ENCODE results near the gene CCDC61. TPM values are rescaled to one million over a fixed set of nuclear protein-coding genes. Genes with fewer than 3 reads are reported as not detected.

Gene CCDC61
- total RNA-seq, 1 donor, result 3.6 TPM

DNA sequence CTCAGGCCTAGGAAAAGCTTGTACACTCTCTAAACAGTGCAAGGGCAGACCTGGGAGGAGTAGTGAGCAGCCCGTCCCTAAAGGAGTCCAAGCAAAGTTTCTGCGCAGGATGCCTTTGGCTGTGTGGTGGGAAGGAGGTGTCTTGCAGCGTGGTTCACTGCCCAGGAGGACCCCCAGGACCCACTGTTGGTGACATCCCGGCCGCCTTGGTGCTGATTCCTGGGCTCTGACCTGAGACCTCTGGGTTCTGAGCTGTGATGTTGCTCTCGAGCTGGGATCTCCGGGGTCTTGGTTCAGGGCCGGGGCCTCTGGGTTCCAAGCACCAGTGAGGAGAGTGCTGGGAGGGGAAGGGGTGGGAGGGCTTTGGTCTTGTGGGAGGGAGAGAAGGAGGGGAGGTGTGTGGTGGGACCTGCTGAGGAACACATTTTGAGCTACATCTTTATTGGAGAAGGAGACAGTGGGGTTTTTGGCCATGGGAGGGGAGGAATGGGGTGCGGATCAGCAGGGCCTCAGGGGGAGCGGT lies 23.5 kb downstream of the CCDC61 start:
- TF ChIP-seq CTCF (IDR thresholded peaks at IDR 0.05; ENCODE audit: extremely low read depth, low read depth, low read length), result no peak
- peaks cover 39% of the 10 kb centered on the region for H3K27me3 ChIP-seq (ENCODE audit: insufficient read depth, low read length)
- no peak overlapping the region for H2AFZ ChIP-seq (ENCODE audit: low read length)
- H3K4me2 ChIP-seq (ENCODE audit: insufficient read depth, low read length), result no peak overlapping the region
- DNase-seq (ENCODE audit: insufficient read length, low spot score, missing footprints), result no peak
- no peaks in the 10 kb centered on the region for H3K79me2 ChIP-seq (ENCODE audit: insufficient read depth, low read length)
- no peaks in the 10 kb centered on the region for H3K36me3 ChIP-seq (ENCODE audit: insufficient read depth, low read length)
- peaks cover 28% of the 10 kb centered on the region for H4K20me1 ChIP-seq (ENCODE audit: insufficient read depth, low read length)
- no peak overlapping the region for H3K4me3 ChIP-seq (ENCODE audit: insufficient read depth, low read length)
- H3K27ac ChIP-seq (ENCODE audit: low read depth, low read length), result no peak overlapping the region
- peaks cover 6% of the 10 kb centered on the region for H3K4me1 ChIP-seq (ENCODE audit: insufficient read depth, low read length)
- H3K9me3 ChIP-seq (ENCODE audit: low read depth, low read length), result no peaks in the 10 kb centered on the region

- peaks cover 28% of the 10 kb centered on the region for H4K20me1 ChIP-seq (ENCODE audit: insufficient read depth, low read length)
- H3K4me2 ChIP-seq (ENCODE audit: insufficient read depth, low read length), result no peak overlapping the region
- H3K79me2 ChIP-seq (ENCODE audit: insufficient read depth, low read length), result no peaks in the 10 kb centered on the region
- no peak for TF ChIP-seq CTCF (IDR thresholded peaks at IDR 0.05; ENCODE audit: extremely low read depth, low read depth, low read length)
- H3K9me3 ChIP-seq (ENCODE audit: low read depth, low read length), result no peaks in the 10 kb centered on the region
- DNase-seq (ENCODE audit: insufficient read length, low spot score, missing footprints), result no peak
- H3K27ac ChIP-seq (ENCODE audit: low read depth, low read length), result no peak overlapping the region
- H3K4me3 ChIP-seq (ENCODE audit: insufficient read depth, low read length), result no peak overlapping the region
- peaks cover 6% of the 10 kb centered on the region for H3K4me1 ChIP-seq (ENCODE audit: insufficient read depth, low read length)
- H3K27me3 ChIP-seq (ENCODE audit: insufficient read depth, low read length), result peaks cover 43% of the 10 kb centered on the region
- H3K36me3 ChIP-seq (ENCODE audit: insufficient read depth, low read length), result no peaks in the 10 kb centered on the region
- H2AFZ ChIP-seq (ENCODE audit: low read length), result no peak overlapping the region
These were observed 24.0 kb downstream of the CCDC61 start for GRCh38 chr19:46019270-46019669.

GRCh38 chr19:46020819-46021125 lies 25.5 kb downstream of the CCDC61 start:
- H3K4me1 ChIP-seq (ENCODE audit: insufficient read depth, low read length), result peaks cover 6% of the 10 kb centered on the region
- no peak overlapping the region for H3K4me3 ChIP-seq (ENCODE audit: insufficient read depth, low read length)
- no peaks in the 10 kb centered on the region for H3K79me2 ChIP-seq (ENCODE audit: insufficient read depth, low read length)
- no peak for TF ChIP-seq CTCF (IDR thresholded peaks at IDR 0.05; ENCODE audit: extremely low read depth, low read depth, low read length)
- peaks cover 20% of the 10 kb centered on the region for H4K20me1 ChIP-seq (ENCODE audit: insufficient read depth, low read length)
- H3K27me3 ChIP-seq (ENCODE audit: insufficient read depth, low read length), result peaks cover 34% of the 10 kb centered on the region
- H3K4me2 ChIP-seq (ENCODE audit: insufficient read depth, low read length), result no peak overlapping the region
- DNase-seq (ENCODE audit: insufficient read length, low spot score, missing footprints), result no peak
- H3K9me3 ChIP-seq (ENCODE audit: low read depth, low read length), result no peaks in the 10 kb centered on the region
- no peaks in the 10 kb centered on the region for H3K36me3 ChIP-seq (ENCODE audit: insufficient read depth, low read length)
- no peak overlapping the region for H2AFZ ChIP-seq (ENCODE audit: low read length)
- H3K27ac ChIP-seq (ENCODE audit: low read depth, low read length), result no peak overlapping the region

DNA sequence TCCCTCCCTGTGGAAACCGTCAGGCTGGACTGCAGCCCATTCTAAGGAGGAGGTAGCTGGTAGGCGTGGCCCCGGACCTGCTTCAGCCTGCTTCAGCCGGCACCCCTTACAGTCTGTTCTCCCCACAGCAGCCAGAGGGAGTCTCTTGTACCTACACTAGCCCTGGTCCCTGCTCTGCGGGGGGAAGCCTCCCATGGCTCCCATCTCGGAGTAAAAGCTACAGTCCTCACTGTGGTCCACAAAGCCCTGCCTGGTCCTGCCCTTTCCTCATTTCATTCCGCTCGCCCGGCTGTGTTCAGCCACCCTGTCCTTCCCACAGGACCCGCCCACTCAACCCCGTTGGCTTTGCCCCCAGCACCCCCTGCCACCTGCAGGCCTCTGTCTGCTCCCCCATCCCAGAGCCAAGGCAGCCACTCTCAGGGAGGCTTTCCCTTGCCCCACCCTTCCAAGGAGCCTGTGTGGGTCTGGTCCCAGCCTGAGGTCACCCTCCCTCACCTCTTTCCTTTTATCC lies 26.3 kb downstream of the CCDC61 start:
- H3K4me1 ChIP-seq (ENCODE audit: insufficient read depth, low read length), result no peaks in the 10 kb centered on the region
- H3K4me2 ChIP-seq (ENCODE audit: insufficient read depth, low read length), result no peak overlapping the region
- TF ChIP-seq CTCF (IDR thresholded peaks at IDR 0.05; ENCODE audit: extremely low read depth, low read depth, low read length), result no peak
- H4K20me1 ChIP-seq (ENCODE audit: insufficient read depth, low read length), result peaks cover 13% of the 10 kb centered on the region
- H3K36me3 ChIP-seq (ENCODE audit: insufficient read depth, low read length), result no peaks in the 10 kb centered on the region
- H3K27ac ChIP-seq (ENCODE audit: low read depth, low read length), result no peak overlapping the region
- DNase-seq (ENCODE audit: insufficient read length, low spot score, missing footprints), result no peak
- H3K27me3 ChIP-seq (ENCODE audit: insufficient read depth, low read length), result peaks cover 26% of the 10 kb centered on the region
- no peak overlapping the region for H3K4me3 ChIP-seq (ENCODE audit: insufficient read depth, low read length)
- H3K79me2 ChIP-seq (ENCODE audit: insufficient read depth, low read length), result no peaks in the 10 kb centered on the region
- H2AFZ ChIP-seq (ENCODE audit: low read length), result no peak overlapping the region
- H3K9me3 ChIP-seq (ENCODE audit: low read depth, low read length), result no peaks in the 10 kb centered on the region
